OCI-LY1 (cell line): ENCODE data around the gene SFT2D1.

Experiments
- H2AFZ ChIP-seq: fragments of 200-600 bp; sonication (generic), shearing (Covaris generic); 2 replicates; pipeline ENCODE4 v1.6.0; 2014; ENCODE audit warnings: antibody characterized with exemption, mild to moderate bottlenecking, low read length
- H3F3A ChIP-seq: fragments of 200-600 bp; sonication (generic), shearing (Covaris generic); 2 replicates; pipeline ENCODE4 v1.6.0; 2014; ENCODE audit warnings: mild to moderate bottlenecking, antibody characterized with exemption, low read length, moderate library complexity; ENCODE audit not compliant: insufficient read depth
- H3K27ac ChIP-seq: fragments of 200-600 bp; sonication (generic); 2 replicates; pipeline ENCODE4 v1.5.1; 2014; ENCODE audit warnings: low read length, mixed run types, mild to moderate bottlenecking, low read depth; ENCODE audit not compliant: poor library complexity, severe bottlenecking
- H3K27me3 ChIP-seq: fragments of 200-600 bp; sonication (generic); 2 replicates; pipeline ENCODE4 v1.6.0; 2014; ENCODE audit warnings: antibody characterized with exemption, mild to moderate bottlenecking, low read length, moderate library complexity; ENCODE audit not compliant: insufficient read depth
- H3K36me3 ChIP-seq: fragments of 200-600 bp; sonication (generic); 2 replicates; pipeline ENCODE4 v1.6.1; 2014; ENCODE audit warnings: mild to moderate bottlenecking, antibody characterized with exemption, low read length, moderate library complexity, mixed read lengths; ENCODE audit not compliant: insufficient read depth
- H3K4me1 ChIP-seq: fragments of 200-600 bp; sonication (generic); 2 replicates; pipeline ENCODE4 v1.5.1; 2014; ENCODE audit warnings: mild to moderate bottlenecking, low read length, moderate library complexity; ENCODE audit not compliant: insufficient read depth, severe bottlenecking
- H3K4me2 ChIP-seq: fragments of 200-600 bp; sonication (generic), shearing (Covaris generic); 2 replicates; pipeline ENCODE4 v1.6.1; 2014; ENCODE audit warnings: low read length
- H3K4me3 ChIP-seq: fragments of 200-600 bp; sonication (generic); 2 replicates; pipeline ENCODE4 v1.5.1; 2014; ENCODE audit warnings: low read length, low read depth, mild to moderate bottlenecking, mixed read lengths; ENCODE audit not compliant: poor library complexity, severe bottlenecking
- H3K79me2 ChIP-seq: fragments of 200-600 bp; shearing (Covaris generic); 2 replicates; pipeline ENCODE4 v1.6.1; 2016; ENCODE audit warnings: mixed run types, low read length, mixed read lengths; ENCODE audit not compliant: insufficient read depth
- H3K9ac ChIP-seq: fragments of 200-600 bp; sonication (generic), shearing (Covaris generic); 2 replicates; pipeline ENCODE4 v1.6.1; 2014; ENCODE audit warnings: mild to moderate bottlenecking, low read length, mixed read lengths
- H3K9me2 ChIP-seq: fragments of 200-600 bp; sonication (generic), shearing (Covaris generic); 2 replicates; pipeline ENCODE4 v1.6.1; 2014; ENCODE audit warnings: low read depth, mild to moderate bottlenecking, low read length, mixed read lengths
- H3K9me3 ChIP-seq: fragments of 200-600 bp; shearing (Covaris generic); 2 replicates; pipeline ENCODE4 v1.6.1; 2014; ENCODE audit warnings: low read length, mixed read lengths
- H4K20me1 ChIP-seq: fragments of 200-600 bp; sonication (generic), shearing (Covaris generic); 2 replicates; pipeline ENCODE4 v1.6.0; 2016; ENCODE audit warnings: mild to moderate bottlenecking, low read length; ENCODE audit not compliant: insufficient read depth
- EZH2 ChIP-seq: fragments of 200-600 bp; sonication (generic), shearing (Covaris generic); IDR thresholded peaks from 2 replicates; pipeline ENCODE4 v1.8.0; 2017; ENCODE audit warnings: borderline replicate concordance, mixed run types, mild to moderate bottlenecking, antibody characterized with exemption, low read length, moderate library complexity, mixed read lengths
- TF ChIP-seq, protein P1 (sequence below): fragments of 200-600 bp; sonication (generic), shearing (Covaris generic); IDR thresholded peaks from 2 replicates; pipeline ENCODE4 v1.5.1; 2017; ENCODE audit warnings: mild to moderate bottlenecking, antibody characterized with exemption, low read length, moderate library complexity, mixed read lengths

SFT2D1 gene

GRCh38 chr6:166281104-166281503 lies 61.2 kb downstream of the SFT2D1 start:
- Histone ChIP-seq H3K27ac (no peak overlapping the region), H3K4me2 (no peak overlapping the region), H2AFZ (no peak overlapping the region), H3K9ac (no peak overlapping the region), H3K9me2 (no peaks in the 10 kb centered on the region), H3K9me3 (no peaks in the 10 kb centered on the region), H3K4me3 (no peak overlapping the region), H4K20me1 (no peaks in the 10 kb centered on the region), H3K4me1 (peaks cover 5% of the 10 kb centered on the region), H3K36me3 (no peaks in the 10 kb centered on the region), H3F3A (no peaks in the 10 kb centered on the region), H3K27me3 (peaks cover 4% of the 10 kb centered on the region; the same call in 1 of the 2 replicates), H3K79me2 (no peaks in the 10 kb centered on the region)
- no peak for TF ChIP-seq EZH2
- TF ChIP-seq, protein P1, sequence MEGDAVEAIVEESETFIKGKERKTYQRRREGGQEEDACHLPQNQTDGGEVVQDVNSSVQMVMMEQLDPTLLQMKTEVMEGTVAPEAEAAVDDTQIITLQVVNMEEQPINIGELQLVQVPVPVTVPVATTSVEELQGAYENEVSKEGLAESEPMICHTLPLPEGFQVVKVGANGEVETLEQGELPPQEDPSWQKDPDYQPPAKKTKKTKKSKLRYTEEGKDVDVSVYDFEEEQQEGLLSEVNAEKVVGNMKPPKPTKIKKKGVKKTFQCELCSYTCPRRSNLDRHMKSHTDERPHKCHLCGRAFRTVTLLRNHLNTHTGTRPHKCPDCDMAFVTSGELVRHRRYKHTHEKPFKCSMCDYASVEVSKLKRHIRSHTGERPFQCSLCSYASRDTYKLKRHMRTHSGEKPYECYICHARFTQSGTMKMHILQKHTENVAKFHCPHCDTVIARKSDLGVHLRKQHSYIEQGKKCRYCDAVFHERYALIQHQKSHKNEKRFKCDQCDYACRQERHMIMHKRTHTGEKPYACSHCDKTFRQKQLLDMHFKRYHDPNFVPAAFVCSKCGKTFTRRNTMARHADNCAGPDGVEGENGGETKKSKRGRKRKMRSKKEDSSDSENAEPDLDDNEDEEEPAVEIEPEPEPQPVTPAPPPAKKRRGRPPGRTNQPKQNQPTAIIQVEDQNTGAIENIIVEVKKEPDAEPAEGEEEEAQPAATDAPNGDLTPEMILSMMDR: no peak

- Histone ChIP-seq H3K4me3 (no peak overlapping the region), H3K4me2 (no peak overlapping the region), H3K4me1 (peaks cover 4% of the 10 kb centered on the region), H3F3A (no peaks in the 10 kb centered on the region), H4K20me1 (no peaks in the 10 kb centered on the region), H3K27me3 (peaks cover 4% of the 10 kb centered on the region; the same call in 1 of the 2 replicates), H3K9me2 (no peaks in the 10 kb centered on the region), H2AFZ (no peak overlapping the region), H3K27ac (no peak overlapping the region), H3K79me2 (no peaks in the 10 kb centered on the region), H3K9me3 (no peaks in the 10 kb centered on the region), H3K36me3 (no peaks in the 10 kb centered on the region), H3K9ac (no peak overlapping the region)
- TF ChIP-seq, protein P1: no peak
- TF ChIP-seq EZH2: no peak
Measured at GRCh38 chr6:166279393-166279679, 63.0 kb downstream of the SFT2D1 start.

DNA sequence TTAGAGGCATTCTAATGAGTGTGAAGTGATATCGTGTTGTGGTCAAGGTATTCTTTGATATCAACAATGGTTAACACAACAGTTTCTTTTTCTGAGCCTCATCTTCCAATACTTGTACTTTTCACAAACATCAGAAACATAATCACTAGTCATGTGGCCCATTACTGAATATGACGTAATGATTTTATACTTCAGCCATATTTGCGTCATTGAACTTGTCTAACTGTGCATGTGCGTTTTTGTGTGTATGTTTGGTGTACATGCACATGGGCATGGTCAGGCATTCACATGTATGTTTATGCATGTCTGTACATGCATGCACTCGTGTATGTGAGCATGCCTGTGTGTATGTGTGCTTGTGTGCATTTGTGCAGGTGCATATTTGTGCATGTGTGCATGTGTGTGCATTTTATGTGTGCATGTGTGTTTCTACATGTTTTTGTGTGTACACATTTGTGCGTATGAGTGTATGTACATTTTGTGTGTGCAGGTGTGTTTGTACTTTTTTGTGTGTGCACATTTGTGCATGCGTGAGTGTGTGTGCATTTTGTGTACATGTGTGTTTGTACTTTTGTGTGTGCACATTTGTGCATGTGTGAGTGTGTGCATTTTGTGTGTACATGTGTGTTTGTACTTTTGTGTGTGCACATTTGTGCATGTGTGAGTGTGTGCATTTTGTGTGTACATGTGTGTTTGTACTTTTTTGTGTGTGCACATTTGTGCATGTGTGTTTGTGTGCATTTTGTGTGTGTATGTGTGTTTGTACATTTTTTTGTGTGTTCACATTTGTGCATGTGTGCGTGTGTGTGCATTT lies 63.6 kb downstream of the SFT2D1 start:
- no peak overlapping the region for H2AFZ ChIP-seq
- no peaks in the 10 kb centered on the region for H4K20me1 ChIP-seq
- H3K9me3 ChIP-seq: no peaks in the 10 kb centered on the region
- no peak overlapping the region for H3K27ac ChIP-seq
- H3K79me2 ChIP-seq: no peaks in the 10 kb centered on the region
- peaks cover 4% of the 10 kb centered on the region for H3K4me1 ChIP-seq
- no peak overlapping the region for H3K4me3 ChIP-seq
- no peaks in the 10 kb centered on the region for H3K9me2 ChIP-seq
- H3K9ac ChIP-seq: no peak overlapping the region
- TF ChIP-seq EZH2: no peak
- TF ChIP-seq, protein P1: no peak
- no peaks in the 10 kb centered on the region for H3K36me3 ChIP-seq
- no peak overlapping the region for H3K4me2 ChIP-seq
- no peaks in the 10 kb centered on the region for H3K27me3 ChIP-seq
- no peaks in the 10 kb centered on the region for H3F3A ChIP-seq
